GM12878 (cell line): ENCODE data around the gene MIA2. TPM values are rescaled to one million over a fixed set of nuclear protein-coding genes. Genes with fewer than 3 reads are reported as not detected.

Experiments used
- ATAC-seq: fragments of 200-7000 bp; cut with Tn5 transposase; 3 replicates; pipeline ENCODE4 v1.9.1; 2020; ENCODE audit warnings: mild to moderate bottlenecking, moderate library complexity
- BruUV-seq: library from RNA; stranded (reverse); fragments of 400-500 nt; replicated peaks from 2 replicates; lab custom pipeline; 2021; lab: Mats Ljungman, UMichigan
- CTCF ChIA-PET: fragments of 300-600 bp; sonication (Branson Sonifier 250); formaldehyde crosslinking; extraction: SDS; loops from one replicate; lab custom pipeline; 2021; ENCODE audit warnings: inconsistent platforms; lab: Yijun Ruan, JAX
- POLR2A ChIA-PET: fragments of 350-600 bp; formaldehyde crosslinking; extraction: SDS; loops from one replicate; lab custom pipeline; 2021; ENCODE audit warnings: inconsistent platforms; lab: Charles Lee
- RAD21 ChIA-PET: fragments of 300-600 bp; sonication (Branson Sonifier 250); formaldehyde crosslinking; loops from one replicate; lab custom pipeline; 2023; ENCODE audit warnings: antibody characterized with exemption; ENCODE audit not compliant: unreplicated experiment; lab: Charles Lee
- SMC1A ChIA-PET: fragments of 300-600 bp; sonication (Branson Sonifier 250); formaldehyde crosslinking; loops from one replicate; lab custom pipeline; 2023; ENCODE audit not compliant: unreplicated experiment, uncharacterized antibody; lab: Charles Lee
- DNase-seq: peaks from one replicate; pipeline ENCODE4 v3.0.0-alpha.2; 2011; ENCODE audit warnings: low read depth, low spot score
- FAIRE-seq: peaks from 3 replicates; lab custom pipeline; 2011; peaks lifted over from hg19 to GRCh38; lab: Jason Lieb, UNC
- H2AFZ ChIP-seq: 2 replicates; pipeline ENCODE4 v1.6.0; 2011; ENCODE audit warnings: low read depth, low read length, control low read depth; ENCODE audit not compliant: control insufficient read depth
- H3K27ac ChIP-seq: 2 replicates; pipeline ENCODE4 v1.5.1; 2011; ENCODE audit warnings: control low read depth; ENCODE audit not compliant: control insufficient read depth, insufficient read depth
- H3K27me3 ChIP-seq, 2 experiments: replicated peaks in 1 of 2; 2 replicates each; pipeline versions ENCODE4 v1.6.0 to v1.6.1; 2011; ENCODE audit warnings: low read length in 1 of 2; ENCODE audit not compliant: control insufficient read depth in 2 of 2, insufficient read depth in 2 of 2
- H3K36me3 ChIP-seq, 2 experiments: 2 replicates each; pipeline ENCODE4 v1.5.1; 2011; ENCODE audit warnings: low read length in 1 of 2; ENCODE audit not compliant: control insufficient read depth in 2 of 2, insufficient read depth in 2 of 2
- H3K4me1 ChIP-seq: 2 replicates; pipeline ENCODE4 v1.6.1; 2011; ENCODE audit warnings: mild to moderate bottlenecking, low read length, moderate library complexity, mixed read lengths; ENCODE audit not compliant: control insufficient read depth, insufficient read depth
- H3K4me2 ChIP-seq: 2 replicates; pipeline ENCODE4 v1.6.0; 2011; ENCODE audit warnings: control low read depth; ENCODE audit not compliant: control insufficient read depth, insufficient read depth
- H3K4me3 ChIP-seq: fragments of 200-600 bp; sonication (generic); 2 replicates; pipeline ENCODE4 v1.5.1; 2016
- H3K79me2 ChIP-seq: 2 replicates; pipeline ENCODE4 v1.6.0; 2011; ENCODE audit warnings: low read length; ENCODE audit not compliant: control insufficient read depth, insufficient read depth
- H3K9ac ChIP-seq: 2 replicates; pipeline ENCODE4 v1.8.0; 2011; ENCODE audit warnings: low read length, control low read depth, mixed read lengths; ENCODE audit not compliant: control insufficient read depth, insufficient read depth
- H3K9me3 ChIP-seq: replicated peaks from 3 replicates; pipeline ENCODE4 v1.5.1; 2011; ENCODE audit warnings: mild to moderate bottlenecking, low read length; ENCODE audit not compliant: control insufficient read depth, insufficient read depth
- H4K20me1 ChIP-seq: 2 replicates; pipeline ENCODE4 v1.6.0; 2011; ENCODE audit not compliant: control insufficient read depth, insufficient read depth
- CUX1 ChIP-seq: IDR thresholded peaks from 2 replicates; pipeline ENCODE4 v1.6.1; 2012; ENCODE audit warnings: improper control_type of control experiment, low read depth, low read length; ENCODE audit not compliant: insufficient replicate concordance
- E2F4 ChIP-seq: IDR thresholded peaks from 2 replicates; pipeline ENCODE4 v1.6.1; 2012; ENCODE audit warnings: low read depth, low read length, improper control_type of control experiment
- IKZF1 ChIP-seq: fragments of 450-650 bp; conservative IDR thresholded peaks from 2 replicates; pipeline ENCODE4 v1.6.1; 2017; ENCODE audit warnings: antibody characterized with exemption, mild to moderate bottlenecking
- NR2C2 ChIP-seq: IDR thresholded peaks from 2 replicates; pipeline ENCODE4 v1.6.1; 2011; ENCODE audit warnings: borderline replicate concordance, low read depth; ENCODE audit not compliant: control insufficient read depth, insufficient read length
- PRDM15 ChIP-seq: fragments of 450-650 bp; formaldehyde crosslinking; IDR thresholded peaks from 2 replicates; pipeline ENCODE4 v1.4.0; 2020; ENCODE audit warnings: mild to moderate bottlenecking, moderate library complexity
- SIN3A ChIP-seq: IDR thresholded peaks from 2 replicates; pipeline ENCODE4 v1.6.1; 2012; ENCODE audit warnings: low read depth, low read length, improper control_type of control experiment
- SREBF1 ChIP-seq: IDR thresholded peaks from 2 replicates; pipeline ENCODE4 v1.6.1; 2012; ENCODE audit warnings: mild to moderate bottlenecking, low read length
- STAT1 ChIP-seq: fragments of 450-650 bp; conservative IDR thresholded peaks from 2 replicates; pipeline ENCODE4 v1.6.1; 2014; ENCODE audit warnings: antibody characterized with exemption, mild to moderate bottlenecking
- WRNIP1 ChIP-seq: IDR thresholded peaks from 2 replicates; pipeline ENCODE4 v1.6.1; 2011; ENCODE audit warnings: low read depth, low read length, improper control_type of control experiment, borderline replicate concordance
- WGBS: methylation state at CpG from one replicate; pipeline ENCODE4 v1.1.6; 2016; ENCODE audit warnings: low lambda C conversion rate; ENCODE audit not compliant: insufficient replicate concordance, insufficient coverage; ENCODE audit errors: missing lambda C conversion rate; 5-methylcytosine and 5-hydroxymethylcytosine counted together
- in situ Hi-C: fragments of 300-500 bp; cut with MboI; formaldehyde crosslinking; loops from 9 replicates; pipeline ENCODE4 v1.14.3; 2018; ENCODE audit warnings: mixed read lengths
- intact Hi-C: fragments of 100-400 bp; cut with micrococcal nuclease; formaldehyde crosslinking; loops from one replicate; pipeline ENCODE4 v1.14.2; 2022; ENCODE audit not compliant: unreplicated experiment
- polyA plus RNA-seq, 11 experiments: library from polyadenylated mRNA; depleted of rRNA in 4 of 11; unstranded in 6 of 11; stranded (reverse) in 5 of 11; fragments of >200 nt; fragmentation: Nextera tagmentation in 4 of 11; fragmentation: Illumina TruSeq in 1 of 11; extraction: Ambion mirVana in 4 of 11; extraction: Trizol in 1 of 11; gene quantifications; 1 replicate in 1 of 11; 2 replicates in 10 of 11; pipeline versions ENCODE4 v1.2.1 to v1.2.3, GENCODE V29; 2011 to 2016; ENCODE audit warnings: inconsistent platforms in 2 of 11, missing spikeins in 2 of 11, low read depth in 1 of 11
- total RNA-seq, 4 experiments: library from RNA; depleted of rRNA in 3 of 4; stranded (reverse); fragments of >200 nt in 3 of 4; fragmentation: Illumina TruSeq in 1 of 4; extraction: Trizol in 1 of 4; gene quantifications; 2 replicates each; pipeline versions ENCODE4 v1.2.1 to v1.2.3, GENCODE V29; 2013 to 2021

Gene MIA2
- total and polyA plus RNA-seq, 10 of the 15 experiments (the other 5 are each of a cell fraction or from before 2014, with no cell fraction given), result 6.3 to 36.8 (median 17.1) TPM

DNA sequence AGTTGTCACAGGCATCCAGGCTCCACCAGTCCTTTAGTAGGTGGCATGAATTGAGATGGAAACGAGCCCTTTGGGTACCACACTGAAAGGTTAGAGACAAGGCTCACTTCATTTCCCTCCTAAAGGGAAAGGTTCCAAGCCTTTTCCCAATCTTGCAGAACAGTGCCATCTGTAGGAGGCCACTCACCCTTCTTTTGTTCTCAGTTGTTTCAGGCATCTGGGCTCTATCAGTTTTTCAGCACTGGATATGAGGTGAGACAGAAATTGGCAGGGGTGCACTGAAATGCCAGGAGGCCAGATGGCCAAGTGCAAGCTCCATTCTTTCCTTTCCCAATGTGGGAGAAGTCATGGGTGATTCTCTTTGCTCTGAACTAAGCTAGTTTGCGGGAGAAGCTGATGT is 183.3 kb downstream of the MIA2 start:
- H3K36me3 ChIP-seq, result peaks cover 1 to 3% of the 10 kb centered on the region in 2 experiments; a peak in 2 of 4 replicates
- intact Hi-C loops (no loop called here), in situ Hi-C loops (no loop called here)
- H3K79me2 ChIP-seq, result peaks cover 7% of the 10 kb centered on the region
- no peak overlapping the region for H3K4me3 ChIP-seq
- H3K27me3 ChIP-seq, result no peaks in the 10 kb centered on the region
- no peak overlapping the region for H3K4me2 ChIP-seq
- H3K9ac ChIP-seq, result no peak overlapping the region
- no peaks in the 10 kb centered on the region for H4K20me1 ChIP-seq
- ChIA-PET CTCF (no interaction called here), SMC1A (interaction anchor here (0.7 to 1.8 kb wide), 4 partner anchors 8 to 377 kb away, joined by 3 to 10 read pairs (median 4); no protein-coding TSS in a partner anchor), RAD21 (no interaction called here), POLR2A (no interaction called here)
- no peak for FAIRE-seq
- H3K4me1 ChIP-seq, result no peaks in the 10 kb centered on the region
- ATAC-seq, result no peak
- TF ChIP-seq SREBF1, result no peak
- TF ChIP-seq WRNIP1, result no peak
- no peak for TF ChIP-seq STAT1
- no peak for TF ChIP-seq SIN3A
- no peak for TF ChIP-seq CUX1
- TF ChIP-seq IKZF1, result no peak
- TF ChIP-seq E2F4, result no peak
- no peak for TF ChIP-seq PRDM15 (CRISPR knock-in tag)
- TF ChIP-seq NR2C2, result no peak
- no peak for DNase-seq
- H3K27ac ChIP-seq, result no peak overlapping the region
- H2AFZ ChIP-seq, result no peak overlapping the region
- peaks cover 14% of the 10 kb centered on the region for H3K9me3 ChIP-seq
- no TSS peak for BruUV-seq
- 97% methylated on average over 2 of the region's 2 CpGs for WGBS
